H9 (cell line): ENCODE data around the gene RAB9A. TPM values are rescaled to one million over a fixed set of nuclear protein-coding genes. Genes with fewer than 3 reads are reported as not detected.

Source experiments
- DNase-seq: peaks from one replicate; pipeline ENCODE4 v3.0.0-alpha.2; 2017
- H2AFZ ChIP-seq: one replicate; pipeline ENCODE4 v1.6.1; 2013; ENCODE audit warnings: mild to moderate bottlenecking, low read length, control low read depth, moderate library complexity
- H2AK5ac ChIP-seq: 2 replicates; pipeline ENCODE4 v1.6.1; 2013; ENCODE audit warnings: low read length, control low read depth, mixed read lengths; ENCODE audit not compliant: insufficient read length
- H2BK120ac ChIP-seq: one replicate; pipeline ENCODE4 v1.6.1; 2013; ENCODE audit warnings: low read depth, mild to moderate bottlenecking, low read length, control low read depth, inconsistent platforms; ENCODE audit not compliant: poor library complexity, severe bottlenecking
- H2BK12ac ChIP-seq: 2 replicates; pipeline ENCODE4 v1.6.1; 2013; ENCODE audit warnings: low read length, control low read depth, mixed read lengths, low read depth; ENCODE audit not compliant: insufficient read length
- H2BK15ac ChIP-seq: 2 replicates; pipeline ENCODE4 v1.6.1; 2013; ENCODE audit warnings: low read depth, low read length, control low read depth
- H2BK20ac ChIP-seq: one replicate; pipeline ENCODE4 v1.6.1; 2013; ENCODE audit warnings: low read depth, mild to moderate bottlenecking, low read length, control low read depth, inconsistent platforms; ENCODE audit not compliant: poor library complexity, severe bottlenecking
- H2BK5ac ChIP-seq: 2 replicates; pipeline ENCODE4 v1.6.1; 2013; ENCODE audit warnings: low read length, control low read depth, mixed read lengths; ENCODE audit not compliant: insufficient read length
- H3K14ac ChIP-seq: 2 replicates; pipeline ENCODE4 v1.6.1; 2013; ENCODE audit warnings: low read length, control low read depth; ENCODE audit not compliant: insufficient read depth
- H3K18ac ChIP-seq: 2 replicates; pipeline ENCODE4 v1.6.1; 2013; ENCODE audit warnings: low read depth, mild to moderate bottlenecking, mixed read lengths, low read length, control low read depth; ENCODE audit not compliant: insufficient read length
- H3K23ac ChIP-seq: 2 replicates; pipeline ENCODE4 v1.6.1; 2013; ENCODE audit warnings: low read length, control low read depth, mixed read lengths, low read depth; ENCODE audit not compliant: insufficient read length
- H3K23me2 ChIP-seq: 2 replicates; pipeline ENCODE4 v1.6.1; 2013; ENCODE audit warnings: low read depth, mild to moderate bottlenecking, mixed read lengths, low read length, control low read depth; ENCODE audit not compliant: insufficient read length, poor library complexity, severe bottlenecking
- H3K27ac ChIP-seq: 2 replicates; pipeline ENCODE4 v1.5.1; 2013; ENCODE audit warnings: low read length, control low read depth, mixed read lengths, low read depth; ENCODE audit not compliant: insufficient read length
- H3K27me3 ChIP-seq: 2 replicates; pipeline ENCODE4 v1.6.1; 2013; ENCODE audit warnings: low read length, control low read depth, inconsistent platforms; ENCODE audit not compliant: insufficient read depth
- H3K4ac ChIP-seq: 2 replicates; pipeline ENCODE4 v1.6.1; 2013; ENCODE audit warnings: low read depth, mild to moderate bottlenecking, control low read depth, inconsistent platforms, low read length, moderate library complexity
- H3K4me1 ChIP-seq: 2 replicates; pipeline ENCODE4 v1.6.1; 2013; ENCODE audit warnings: low read length, control low read depth, inconsistent platforms; ENCODE audit not compliant: insufficient read depth
- H3K4me2 ChIP-seq: 2 replicates; pipeline ENCODE4 v1.6.1; 2013; ENCODE audit warnings: low read length, control low read depth, mixed read lengths; ENCODE audit not compliant: insufficient read length, insufficient read depth
- H3K56ac ChIP-seq: 2 replicates; pipeline ENCODE4 v1.6.1; 2013; ENCODE audit warnings: low read depth, mild to moderate bottlenecking, mixed read lengths, low read length, control low read depth; ENCODE audit not compliant: insufficient read length
- H3K79me1 ChIP-seq: 2 replicates; pipeline ENCODE4 v1.6.1; 2013; ENCODE audit warnings: low read depth, mild to moderate bottlenecking, moderate library complexity, low read length, control low read depth, inconsistent platforms; ENCODE audit not compliant: insufficient read depth, poor library complexity, severe bottlenecking
- H3K79me2 ChIP-seq: 2 replicates; pipeline ENCODE4 v1.6.1; 2013; ENCODE audit warnings: low read length, control low read depth, inconsistent platforms; ENCODE audit not compliant: insufficient read depth
- H3K9ac ChIP-seq: 2 replicates; pipeline ENCODE4 v1.6.1; 2013; ENCODE audit warnings: low read length, control low read depth, mixed read lengths; ENCODE audit not compliant: insufficient read length; ENCODE audit errors: extremely low read depth
- H3K9me3 ChIP-seq: one replicate; pipeline ENCODE4 v1.6.1; 2013; ENCODE audit warnings: low read depth, low read length, inconsistent platforms; ENCODE audit not compliant: control insufficient read depth
- H3T11ph ChIP-seq: one replicate; pipeline ENCODE4 v1.6.1; 2013; ENCODE audit warnings: mild to moderate bottlenecking, low read length, control low read depth, inconsistent platforms
- H4K20me1 ChIP-seq: one replicate; pipeline ENCODE4 v1.6.1; 2013; ENCODE audit not compliant: control insufficient read depth, insufficient read length, insufficient read depth
- H4K5ac ChIP-seq: 2 replicates; pipeline ENCODE4 v1.6.1; 2013; ENCODE audit warnings: low read depth, mild to moderate bottlenecking, mixed read lengths, low read length, control low read depth; ENCODE audit not compliant: insufficient read length
- H4K8ac ChIP-seq: replicated peaks from 2 replicates; pipeline ENCODE4 v1.6.1; 2013; ENCODE audit warnings: low read length, control low read depth, mixed read lengths, low read depth; ENCODE audit not compliant: insufficient read length
- H4K91ac ChIP-seq: 2 replicates; pipeline ENCODE4 v1.6.1; 2013; ENCODE audit warnings: low read depth, mild to moderate bottlenecking, moderate library complexity, mixed read lengths, low read length, control low read depth; ENCODE audit not compliant: insufficient read length
- H3K27ac Mint-ChIP-seq, 3 experiments: 2 replicates in 2 of 3; 3 replicates in 1 of 3; pipeline ENCODE4 v1.8.0; 2020 to 2021; ENCODE audit warnings: mixed read lengths in 3 of 3, mild to moderate bottlenecking in 1 of 3, moderate library complexity in 1 of 3
- H3K27me3 Mint-ChIP-seq: 2 replicates; pipeline ENCODE4 v1.8.0; 2021; ENCODE audit warnings: low read depth, mild to moderate bottlenecking, moderate library complexity, mixed read lengths
- H3K36me3 Mint-ChIP-seq, 3 experiments: 2 replicates in 2 of 3; 3 replicates in 1 of 3; pipeline ENCODE4 v1.8.0; 2020 to 2021; ENCODE audit warnings: low read depth in 3 of 3, mixed read lengths in 3 of 3; ENCODE audit not compliant: insufficient read depth in 1 of 3
- H3K4me1 Mint-ChIP-seq, 2 experiments: 2 replicates each; pipeline ENCODE4 v1.8.0; 2020; ENCODE audit warnings: mixed read lengths in 2 of 2
- H3K4me3 Mint-ChIP-seq, 2 experiments: 2 replicates in 1 of 2; 3 replicates in 1 of 2; pipeline ENCODE4 v1.8.0; 2020 to 2021; ENCODE audit warnings: mild to moderate bottlenecking in 2 of 2, mixed read lengths in 2 of 2, moderate library complexity in 1 of 2
- H3K9me3 Mint-ChIP-seq, 2 experiments: 2 replicates in 1 of 2; 3 replicates in 1 of 2; pipeline ENCODE4 v1.8.0; 2020; ENCODE audit warnings: mild to moderate bottlenecking in 2 of 2, mixed read lengths in 2 of 2, moderate library complexity in 1 of 2
- WGBS: extraction: QIAGEN DNeasy Blood & Tissue Kit; methylation state at CpG from one replicate; pipeline ENCODE4 v1.1.7; 2013; ENCODE audit warnings: missing lambda C conversion rate, low lambda C conversion rate, mixed read lengths; ENCODE audit not compliant: insufficient read length; ENCODE audit errors: extremely low coverage; 5-methylcytosine and 5-hydroxymethylcytosine counted together
- total RNA-seq: library from RNA; stranded (reverse); gene quantifications from 2 replicates; pipeline ENCODE4 v1.2.1, GENCODE V29; 2021
- TF ChIP-seq, protein P1 (sequence below): fragments of 200-600 bp; sonication (generic); conservative IDR thresholded peaks from 3 replicates; pipeline ENCODE4 v1.8.0; 2021; ENCODE audit warnings: antibody characterized with exemption, mild to moderate bottlenecking

The RAB9A gene
- total RNA-seq, 1 experiment from 2014 or later = 21.3 TPM

DNA sequence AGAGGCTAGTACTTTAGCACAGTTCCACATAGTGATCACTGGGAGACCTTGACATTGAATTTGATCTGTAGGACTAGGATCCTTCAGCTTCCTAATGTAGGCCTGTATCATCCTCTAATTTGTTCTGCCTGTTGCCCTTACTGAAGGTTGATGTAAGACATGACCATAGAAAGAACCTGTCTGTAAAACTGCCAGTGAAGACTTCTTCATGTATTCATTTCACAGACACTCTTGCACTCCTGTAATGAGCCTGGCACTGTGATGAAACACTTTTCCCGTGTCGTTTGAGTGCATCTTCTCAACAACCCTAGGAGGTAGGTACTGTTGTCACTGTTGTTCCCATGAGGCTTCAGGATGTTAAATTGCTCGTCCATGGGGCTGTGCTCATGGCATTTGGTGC lies 14.7 kb downstream of the RAB9A start:
- no peak overlapping the region for H2BK20ac ChIP-seq
- no peak overlapping the region for H3K27ac ChIP-seq
- Mint-ChIP-seq H3K36me3 (peaks cover 0 to 17% (median 3%) of the 10 kb centered on the region in 3 experiments; a peak in 5 of 7 replicates), H3K27ac (no peak overlapping the region; a peak in 1 of 7 replicates), H3K27me3 (no peaks in the 10 kb centered on the region; the same call in 1 of the 2 replicates), H3K4me3 (no peak overlapping the region), H3K4me1 (peaks cover 16 to 23% of the 10 kb centered on the region in 2 experiments), H3K9me3 (peaks cover 33 to 38% of the 10 kb centered on the region in 2 experiments)
- H4K5ac ChIP-seq = no peak overlapping the region
- no peak overlapping the region for H3K56ac ChIP-seq
- no peak overlapping the region for H2AFZ ChIP-seq
- no peak overlapping the region for H2BK15ac ChIP-seq
- no peak overlapping the region for H2AK5ac ChIP-seq
- H3K79me2 ChIP-seq = peaks cover 11% of the 10 kb centered on the region
- no peak overlapping the region for H3K4me2 ChIP-seq
- TF ChIP-seq, protein P1, sequence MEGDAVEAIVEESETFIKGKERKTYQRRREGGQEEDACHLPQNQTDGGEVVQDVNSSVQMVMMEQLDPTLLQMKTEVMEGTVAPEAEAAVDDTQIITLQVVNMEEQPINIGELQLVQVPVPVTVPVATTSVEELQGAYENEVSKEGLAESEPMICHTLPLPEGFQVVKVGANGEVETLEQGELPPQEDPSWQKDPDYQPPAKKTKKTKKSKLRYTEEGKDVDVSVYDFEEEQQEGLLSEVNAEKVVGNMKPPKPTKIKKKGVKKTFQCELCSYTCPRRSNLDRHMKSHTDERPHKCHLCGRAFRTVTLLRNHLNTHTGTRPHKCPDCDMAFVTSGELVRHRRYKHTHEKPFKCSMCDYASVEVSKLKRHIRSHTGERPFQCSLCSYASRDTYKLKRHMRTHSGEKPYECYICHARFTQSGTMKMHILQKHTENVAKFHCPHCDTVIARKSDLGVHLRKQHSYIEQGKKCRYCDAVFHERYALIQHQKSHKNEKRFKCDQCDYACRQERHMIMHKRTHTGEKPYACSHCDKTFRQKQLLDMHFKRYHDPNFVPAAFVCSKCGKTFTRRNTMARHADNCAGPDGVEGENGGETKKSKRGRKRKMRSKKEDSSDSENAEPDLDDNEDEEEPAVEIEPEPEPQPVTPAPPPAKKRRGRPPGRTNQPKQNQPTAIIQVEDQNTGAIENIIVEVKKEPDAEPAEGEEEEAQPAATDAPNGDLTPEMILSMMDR = no peak
- H3K14ac ChIP-seq = no peak overlapping the region
- no peak overlapping the region for H4K91ac ChIP-seq
- no peaks in the 10 kb centered on the region; the same call in 1 of the 2 replicates for H3K4me1 ChIP-seq
- no peaks in the 10 kb centered on the region for H3K27me3 ChIP-seq
- WGBS = no CpG with 5 or more reads among the region's 3 CpGs
- no peak overlapping the region for H4K8ac ChIP-seq
- H3K9me3 ChIP-seq = no peaks in the 10 kb centered on the region
- no peak overlapping the region for H2BK5ac ChIP-seq
- no peak overlapping the region for H3K9ac ChIP-seq
- H4K20me1 ChIP-seq = no peaks in the 10 kb centered on the region
- no peak overlapping the region for H2BK120ac ChIP-seq
- no peak overlapping the region for H3K4ac ChIP-seq
- peaks cover 4% of the 10 kb centered on the region for H3K79me1 ChIP-seq
- no peak overlapping the region for H3T11ph ChIP-seq
- H2BK12ac ChIP-seq = no peak overlapping the region
- no peak overlapping the region for H3K18ac ChIP-seq
- H3K23me2 ChIP-seq = no peaks in the 10 kb centered on the region
- H3K23ac ChIP-seq = no peak overlapping the region
- DNase-seq = no peak
